OCI-LY7 (cell line): ENCODE measurements around the gene PIGP.

Experiments
- EZH2phosphoT487 ChIP-seq: fragments of 200-600 bp; sonication (generic); IDR thresholded peaks from 2 replicates; pipeline ENCODE4 v1.6.1; 2018; ENCODE audit warnings: low read depth, borderline replicate concordance, mild to moderate bottlenecking, mixed run types, antibody characterized with exemption, low read length, moderate library complexity, mixed read lengths
- TF ChIP-seq, protein P1 (sequence below): fragments of 200-600 bp; sonication (generic); conservative IDR thresholded peaks from 2 replicates; pipeline ENCODE4 v1.5.1; 2014; ENCODE audit warnings: mild to moderate bottlenecking, antibody characterized with exemption, low read length, moderate library complexity, mixed read lengths

DNA sequence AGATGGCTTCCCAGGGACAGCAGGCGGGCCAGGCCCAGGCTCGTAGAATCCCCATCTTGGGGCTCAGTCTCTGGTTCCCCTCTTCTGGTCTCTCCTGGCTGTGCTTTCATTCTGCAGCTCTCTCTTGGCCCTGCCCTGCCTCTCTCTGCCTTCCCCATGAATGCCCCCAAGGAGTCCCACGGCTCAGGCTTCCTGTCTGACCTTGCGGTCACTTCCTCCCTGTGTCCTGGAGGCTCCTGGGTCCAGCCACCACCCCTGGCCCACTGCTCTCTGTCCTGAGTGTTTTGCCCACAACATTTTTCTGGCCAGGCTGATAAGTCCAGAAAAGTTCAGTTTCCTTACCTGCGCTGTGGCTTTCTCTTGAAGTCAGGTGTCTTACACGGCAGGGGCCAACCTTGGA, 29.1 kb downstream of the PIGP start:
- TF ChIP-seq, protein P1, sequence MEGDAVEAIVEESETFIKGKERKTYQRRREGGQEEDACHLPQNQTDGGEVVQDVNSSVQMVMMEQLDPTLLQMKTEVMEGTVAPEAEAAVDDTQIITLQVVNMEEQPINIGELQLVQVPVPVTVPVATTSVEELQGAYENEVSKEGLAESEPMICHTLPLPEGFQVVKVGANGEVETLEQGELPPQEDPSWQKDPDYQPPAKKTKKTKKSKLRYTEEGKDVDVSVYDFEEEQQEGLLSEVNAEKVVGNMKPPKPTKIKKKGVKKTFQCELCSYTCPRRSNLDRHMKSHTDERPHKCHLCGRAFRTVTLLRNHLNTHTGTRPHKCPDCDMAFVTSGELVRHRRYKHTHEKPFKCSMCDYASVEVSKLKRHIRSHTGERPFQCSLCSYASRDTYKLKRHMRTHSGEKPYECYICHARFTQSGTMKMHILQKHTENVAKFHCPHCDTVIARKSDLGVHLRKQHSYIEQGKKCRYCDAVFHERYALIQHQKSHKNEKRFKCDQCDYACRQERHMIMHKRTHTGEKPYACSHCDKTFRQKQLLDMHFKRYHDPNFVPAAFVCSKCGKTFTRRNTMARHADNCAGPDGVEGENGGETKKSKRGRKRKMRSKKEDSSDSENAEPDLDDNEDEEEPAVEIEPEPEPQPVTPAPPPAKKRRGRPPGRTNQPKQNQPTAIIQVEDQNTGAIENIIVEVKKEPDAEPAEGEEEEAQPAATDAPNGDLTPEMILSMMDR = no peak
- TF ChIP-seq EZH2phosphoT487 = no peak
